Breast epithelium (tissue), 3 donors: ENCODE measurements around the gene FRK.

Source experiments
- POLR2A ChIP-seq: fragments of 450-650 bp; IDR thresholded peaks from one replicate; pipeline ENCODE4 v1.6.1; 2016; ENCODE audit warnings: antibody characterized with exemption, mild to moderate bottlenecking, moderate library complexity
- TF ChIP-seq, protein P1 (sequence below), 3 donors: fragments of 450-650 bp; IDR thresholded peaks; one replicate each; pipeline ENCODE4 v1.5.1; 2016 to 2017; ENCODE audit warnings: antibody characterized with exemption in 3 of 3, mild to moderate bottlenecking in 3 of 3, moderate library complexity in 3 of 3

DNA sequence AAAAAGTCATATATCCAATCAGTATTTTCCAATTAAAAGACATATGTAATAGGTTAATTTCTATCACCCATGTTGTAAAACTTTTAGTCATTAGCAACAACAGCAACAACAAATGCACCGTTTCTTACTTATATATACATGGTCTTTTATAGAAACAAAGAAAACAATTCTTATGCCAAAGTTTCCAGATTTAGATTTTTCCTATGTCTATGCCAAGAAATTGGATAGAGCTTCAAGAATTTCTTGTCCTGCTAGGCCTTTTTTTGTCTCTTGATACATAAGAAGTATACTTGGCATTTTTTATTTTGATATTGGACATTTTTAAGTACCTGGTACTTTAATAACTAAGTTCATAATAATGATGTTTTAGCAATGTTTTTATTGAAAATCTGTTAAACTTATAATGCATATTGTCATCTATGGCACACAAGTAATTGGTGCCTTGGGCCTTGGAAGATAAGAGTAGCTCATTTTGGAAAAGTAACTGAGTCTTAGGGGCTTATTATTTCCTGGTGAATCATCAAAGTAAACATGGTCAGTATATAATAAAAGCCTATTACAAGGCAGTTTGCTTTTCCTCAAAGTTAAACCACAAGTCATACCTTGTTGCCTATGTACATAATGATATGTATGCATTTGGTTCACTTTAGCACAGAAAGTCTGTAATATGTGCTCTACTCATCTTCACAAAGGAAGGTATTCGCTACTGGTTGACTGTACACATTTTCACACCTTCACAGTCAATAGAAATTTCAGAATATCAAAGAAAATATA, 10.1 kb upstream of the FRK start:
- TF ChIP-seq, protein P1, sequence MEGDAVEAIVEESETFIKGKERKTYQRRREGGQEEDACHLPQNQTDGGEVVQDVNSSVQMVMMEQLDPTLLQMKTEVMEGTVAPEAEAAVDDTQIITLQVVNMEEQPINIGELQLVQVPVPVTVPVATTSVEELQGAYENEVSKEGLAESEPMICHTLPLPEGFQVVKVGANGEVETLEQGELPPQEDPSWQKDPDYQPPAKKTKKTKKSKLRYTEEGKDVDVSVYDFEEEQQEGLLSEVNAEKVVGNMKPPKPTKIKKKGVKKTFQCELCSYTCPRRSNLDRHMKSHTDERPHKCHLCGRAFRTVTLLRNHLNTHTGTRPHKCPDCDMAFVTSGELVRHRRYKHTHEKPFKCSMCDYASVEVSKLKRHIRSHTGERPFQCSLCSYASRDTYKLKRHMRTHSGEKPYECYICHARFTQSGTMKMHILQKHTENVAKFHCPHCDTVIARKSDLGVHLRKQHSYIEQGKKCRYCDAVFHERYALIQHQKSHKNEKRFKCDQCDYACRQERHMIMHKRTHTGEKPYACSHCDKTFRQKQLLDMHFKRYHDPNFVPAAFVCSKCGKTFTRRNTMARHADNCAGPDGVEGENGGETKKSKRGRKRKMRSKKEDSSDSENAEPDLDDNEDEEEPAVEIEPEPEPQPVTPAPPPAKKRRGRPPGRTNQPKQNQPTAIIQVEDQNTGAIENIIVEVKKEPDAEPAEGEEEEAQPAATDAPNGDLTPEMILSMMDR (IDR thresholded peaks at IDR 0.05), result no peak
- TF ChIP-seq POLR2A, result no peak
